Left lung (tissue), 10 donors: Measurements from ENCODE around the gene FZD8. TPM values are rescaled to one million over a fixed set of nuclear protein-coding genes. Genes with fewer than 3 reads are reported as not detected.

Experiments used
- ATAC-seq: fragments of 200-7000 bp; cut with Tn5 transposase; one replicate; pipeline ENCODE4 v1.9.1; 2020; ENCODE audit warnings: moderate library complexity
- DNase-seq, 4 donors: peaks; one replicate each; pipeline ENCODE4 v3.0.0-alpha.2; 2013 to 2020
- H3K27ac ChIP-seq, 2 donors: fragments of 200-600 bp; sonication (generic) in 1 of 2; one replicate each; pipeline versions ENCODE4 v1.5.0 to v1.8.0; 2020 to 2021
- H3K27me3 ChIP-seq, 2 donors: fragments of 200-600 bp; sonication (generic) in 1 of 2; one replicate each; pipeline versions ENCODE4 v1.5.0 to v1.8.0; 2020 to 2021
- H3K36me3 ChIP-seq, 2 donors: fragments of 200-600 bp; sonication (generic) in 1 of 2; one replicate each; pipeline versions ENCODE4 v1.5.0 to v1.8.0; 2020 to 2021
- H3K4me1 ChIP-seq, 2 donors: fragments of 200-600 bp; one replicate each; pipeline ENCODE4 v1.8.0; 2021
- H3K4me3 ChIP-seq, 2 donors: fragments of 200-600 bp; sonication (generic) in 1 of 2; one replicate each; pipeline versions ENCODE4 v1.5.0 to v1.8.0; 2020 to 2021; ENCODE audit warnings: mild to moderate bottlenecking in 1 of 2
- H3K9me3 ChIP-seq, 2 donors: fragments of 200-600 bp; sonication (generic) in 1 of 2; one replicate each; pipeline versions ENCODE4 v1.5.0 to v1.8.0; 2020 to 2021
- intact Hi-C, 2 donors: fragments of 100-400 bp; cut with DNase I; formaldehyde crosslinking; loops; one replicate each; pipeline versions ENCODE4 v1.11.2 to v1.14.2; 2022
- polyA plus RNA-seq, 6 donors: library from polyadenylated mRNA; unstranded; fragments of 120-200 nt; gene quantifications; one replicate each; pipeline ENCODE4 v1.2.1, GENCODE V29; 2013; ENCODE audit not compliant: insufficient read length in 6 of 6
- total RNA-seq, 2 donors: library from RNA; stranded (reverse); fragmentation: NEBNext Ultra II Directional; extraction: Animal tissue kit (Norgen Biotek cat#: 25700); gene quantifications; one replicate each; pipeline ENCODE4 v1.2.1, GENCODE V29; 2021
- TF ChIP-seq, protein P1 (sequence below), 2 donors: fragments of 200-600 bp; sonication (generic) in 1 of 2; IDR thresholded peaks; one replicate each; pipeline versions ENCODE4 v1.5.0 to v1.8.0; 2021; ENCODE audit warnings: antibody characterized with exemption in 2 of 2
- donor health status: DM: no; HTN: yes; CAD: no.
- donor health status: DM: no; HTN: no; CAD: no.

Gene FZD8
- total and polyA plus RNA-seq, 8 donors, result 1.9 to 16.4 (median 5.0) TPM

- Histone ChIP-seq H3K27me3 (no peaks in the 10 kb centered on the region), H3K27ac (no peak overlapping the region), H3K4me1 (no peaks in the 10 kb centered on the region), H3K9me3 (no peaks in the 10 kb centered on the region), H3K36me3 (no peaks in the 10 kb centered on the region), H3K4me3 (no peak overlapping the region)
- intact Hi-C loops, result no loop called here
- ATAC-seq (no peak), DNase-seq (no peak)
- TF ChIP-seq, protein P1, sequence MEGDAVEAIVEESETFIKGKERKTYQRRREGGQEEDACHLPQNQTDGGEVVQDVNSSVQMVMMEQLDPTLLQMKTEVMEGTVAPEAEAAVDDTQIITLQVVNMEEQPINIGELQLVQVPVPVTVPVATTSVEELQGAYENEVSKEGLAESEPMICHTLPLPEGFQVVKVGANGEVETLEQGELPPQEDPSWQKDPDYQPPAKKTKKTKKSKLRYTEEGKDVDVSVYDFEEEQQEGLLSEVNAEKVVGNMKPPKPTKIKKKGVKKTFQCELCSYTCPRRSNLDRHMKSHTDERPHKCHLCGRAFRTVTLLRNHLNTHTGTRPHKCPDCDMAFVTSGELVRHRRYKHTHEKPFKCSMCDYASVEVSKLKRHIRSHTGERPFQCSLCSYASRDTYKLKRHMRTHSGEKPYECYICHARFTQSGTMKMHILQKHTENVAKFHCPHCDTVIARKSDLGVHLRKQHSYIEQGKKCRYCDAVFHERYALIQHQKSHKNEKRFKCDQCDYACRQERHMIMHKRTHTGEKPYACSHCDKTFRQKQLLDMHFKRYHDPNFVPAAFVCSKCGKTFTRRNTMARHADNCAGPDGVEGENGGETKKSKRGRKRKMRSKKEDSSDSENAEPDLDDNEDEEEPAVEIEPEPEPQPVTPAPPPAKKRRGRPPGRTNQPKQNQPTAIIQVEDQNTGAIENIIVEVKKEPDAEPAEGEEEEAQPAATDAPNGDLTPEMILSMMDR (IDR thresholded peaks at IDR 0.05), result no peak
Observed at GRCh38 chr10:35652824-35653223, 10.7 kb upstream of the FZD8 start.

GRCh38 chr10:35650894-35651293 is 8.8 kb upstream of the FZD8 start:
- DNase-seq (no peak), ATAC-seq (peak; percentile 78)
- Histone ChIP-seq H3K9me3 (no peaks in the 10 kb centered on the region), H3K4me1 (no peaks in the 10 kb centered on the region), H3K27ac (no peak overlapping the region), H3K27me3 (no peaks in the 10 kb centered on the region), H3K36me3 (no peaks in the 10 kb centered on the region), H3K4me3 (no peak overlapping the region)
- intact Hi-C loops, result no loop called here
- TF ChIP-seq, protein P1 (IDR thresholded peaks at IDR 0.05), result no peak

GRCh38 chr10:35644050-35644950 is 2.2 kb upstream of the FZD8 start:
- Histone ChIP-seq H3K9me3 (no peaks in the 10 kb centered on the region), H3K4me3 (peak overlapping the region; percentile 65 to 69), H3K27ac (peak overlapping the region in 1 of 2 donors; percentile 58), H3K27me3 (peaks cover 0 to 62% of the 10 kb centered on the region in 2 donors), H3K36me3 (no peaks in the 10 kb centered on the region), H3K4me1 (peaks cover 0 to 36% of the 10 kb centered on the region in 2 donors)
- intact Hi-C loops, result no loop called here
- ATAC-seq (no peak), DNase-seq (no peak)
- TF ChIP-seq, protein P1 (IDR thresholded peaks at IDR 0.05), result no peak

DNA sequence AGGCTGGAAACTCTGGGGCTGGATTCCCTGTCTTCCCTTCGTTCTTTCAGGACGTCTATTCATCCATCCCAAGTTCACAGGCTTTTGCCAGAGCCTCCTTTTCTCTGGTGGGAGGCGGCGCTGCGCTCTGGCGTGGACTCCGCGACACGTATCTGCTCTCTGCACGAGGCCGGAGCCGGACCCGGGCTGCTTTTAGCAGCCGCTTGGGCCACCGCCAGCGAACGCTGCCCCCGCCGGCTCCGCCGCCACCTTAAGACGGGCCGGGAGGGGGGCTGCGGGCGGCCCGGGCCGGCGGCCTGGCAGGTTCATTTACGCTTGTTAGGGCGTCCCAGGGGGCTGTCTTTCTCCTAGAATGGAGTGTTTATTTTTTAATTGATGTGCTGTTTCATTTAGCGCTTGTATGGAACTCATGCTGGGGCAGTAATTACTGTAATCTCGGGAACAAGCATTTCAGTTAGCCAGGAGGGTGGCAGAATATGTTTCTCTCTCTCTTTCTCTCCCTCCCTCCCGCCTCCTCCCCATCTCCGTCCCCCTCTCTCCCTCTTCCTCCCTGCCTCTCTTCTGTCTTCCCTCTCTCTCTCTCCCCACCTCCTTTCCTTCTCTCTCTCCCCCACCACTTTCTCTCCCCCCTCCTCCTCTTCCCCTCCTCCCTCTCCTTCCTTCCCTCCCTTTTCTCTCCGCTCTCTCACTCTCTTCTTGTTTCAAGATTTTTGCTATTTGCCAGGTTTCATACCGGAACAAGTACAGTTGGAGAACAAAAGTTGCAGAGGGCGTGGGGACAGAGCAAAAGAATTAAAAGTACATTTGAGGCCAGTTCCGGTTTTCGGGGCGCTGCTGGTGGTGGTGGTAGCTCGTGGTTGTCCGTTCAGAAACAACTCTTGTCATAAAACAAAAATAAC is 1.3 kb upstream of the FZD8 start:
- ATAC-seq (peak; percentile 52), DNase-seq (peak in 3 of 4 donors; percentile 70 to 89 (median 72))
- Histone ChIP-seq H3K36me3 (no peaks in the 10 kb centered on the region), H3K27me3 (peaks cover 0 to 70% of the 10 kb centered on the region in 2 donors), H3K9me3 (no peaks in the 10 kb centered on the region), H3K4me3 (peak overlapping the region; percentile 65 to 69), H3K27ac (peak overlapping the region; percentile 58 to 65), H3K4me1 (peaks cover 0 to 36% of the 10 kb centered on the region in 2 donors)
- intact Hi-C loops, result no loop called here
- TF ChIP-seq, protein P1 (IDR thresholded peaks at IDR 0.05), result no peak

DNA sequence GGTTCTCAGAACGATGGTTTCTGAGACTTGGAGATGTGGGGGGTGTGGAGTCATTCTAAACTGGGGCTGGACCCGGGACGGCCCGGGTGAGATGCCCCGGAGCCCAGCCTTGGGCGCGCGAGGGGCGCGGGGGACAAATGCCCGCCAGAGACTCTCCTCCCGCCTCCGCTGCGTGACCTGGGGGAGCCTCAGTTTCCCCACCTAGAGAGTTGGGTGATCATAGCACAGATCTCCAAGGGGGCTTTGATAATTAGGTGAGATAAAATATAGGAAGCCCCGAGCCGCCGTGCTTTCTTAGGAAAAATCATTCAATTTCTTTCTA is 658 bp upstream of the FZD8 start:
- peak overlapping the region; percentile 65 to 69 for H3K4me3 ChIP-seq
- H3K27me3 ChIP-seq, result peaks cover 0 to 77% of the 10 kb centered on the region in 2 donors
- ATAC-seq, result peak; percentile 2
- H3K27ac ChIP-seq, result peak overlapping the region in 1 of 2 donors; percentile 86
- no peak for DNase-seq
- TF ChIP-seq, protein P1 (IDR thresholded peaks at IDR 0.05), result no peak
- no peaks in the 10 kb centered on the region for H3K9me3 ChIP-seq
- H3K36me3 ChIP-seq, result no peaks in the 10 kb centered on the region
- H3K4me1 ChIP-seq, result peaks cover 0 to 40% of the 10 kb centered on the region in 2 donors
- intact Hi-C loops, result no loop called here
